GM12892 (cell line): ENCODE results near the gene ABCA6.

Experiments used
- POLR2A ChIP-seq: IDR thresholded peaks from 2 replicates; pipeline ENCODE4 v1.6.1; 2011; ENCODE audit warnings: low read depth, low read length, control low read depth
- POLR2AphosphoS5 ChIP-seq: IDR thresholded peaks from 2 replicates; pipeline ENCODE4 v1.6.1; 2011; ENCODE audit warnings: low read depth, low read length, control low read depth
- TAF1 ChIP-seq: IDR thresholded peaks from 2 replicates; pipeline ENCODE4 v1.6.1; 2011; ENCODE audit warnings: low read depth, mild to moderate bottlenecking, control low read depth, low read length, borderline replicate concordance

GRCh38 chr17:69176457-69176795 is 34.7 kb upstream of the ABCA6 start:
- TF ChIP-seq TAF1: no peak
- no peak for TF ChIP-seq POLR2A
- TF ChIP-seq POLR2AphosphoS5: no peak
